ENCODE data around the gene PYGL.
"Not testable (repeated sequence)": the region's sequence is repeated elsewhere in the genome, so short reads cannot be mapped to it uniquely, and the experiment has no call there.

PYGL gene
- 0 to 0.28 reads per million in 2 donors for total RNA-seq

- no peak for DNase-seq
These were observed at the start of gene PYGL for GRCh38 chr14:50943943-50944646. PYGL (minus strand) TSS chr14:50944483; CDS start chr14:50944403, 80 bp downstream.

- DNase-seq, result no peak
These were observed 41.6 kb upstream of the PYGL start for GRCh38 chr14:50985859-50986331.

DNA sequence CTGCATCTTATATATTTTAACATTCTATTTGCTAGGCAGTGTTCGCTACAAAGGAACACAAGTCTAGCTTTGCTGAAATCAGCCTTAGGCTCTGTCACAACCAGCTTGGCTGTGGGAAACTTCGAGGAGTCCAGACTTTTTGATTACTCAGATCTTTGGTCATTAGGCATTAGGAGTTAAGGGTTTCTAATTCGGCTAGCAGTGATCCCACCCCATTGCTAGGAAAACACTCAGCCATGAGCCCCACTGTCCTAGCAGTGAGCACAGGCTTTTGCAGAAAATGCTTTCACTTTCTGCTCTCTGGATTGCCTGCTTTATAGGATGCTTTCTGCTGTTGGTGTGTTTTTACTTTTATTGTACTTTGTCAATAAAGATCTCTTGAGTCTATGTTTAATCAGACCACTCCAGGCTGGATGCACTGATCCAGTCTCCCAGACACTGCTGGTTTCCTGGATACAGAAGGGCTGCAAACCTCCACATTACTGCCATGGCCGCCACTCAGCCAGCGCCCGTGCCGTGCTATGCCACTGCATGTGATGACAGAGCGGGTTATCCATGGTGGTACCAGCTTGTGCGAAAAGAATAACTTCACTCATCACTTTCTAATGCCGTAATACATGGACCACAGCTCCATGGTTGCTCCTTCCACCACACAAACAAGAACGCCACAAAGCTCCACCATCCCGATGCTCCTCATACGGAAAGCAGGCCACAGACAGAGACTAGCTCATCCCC lies 41.0 kb upstream of the PYGL start:
- DNase-seq, result no peak

DNA sequence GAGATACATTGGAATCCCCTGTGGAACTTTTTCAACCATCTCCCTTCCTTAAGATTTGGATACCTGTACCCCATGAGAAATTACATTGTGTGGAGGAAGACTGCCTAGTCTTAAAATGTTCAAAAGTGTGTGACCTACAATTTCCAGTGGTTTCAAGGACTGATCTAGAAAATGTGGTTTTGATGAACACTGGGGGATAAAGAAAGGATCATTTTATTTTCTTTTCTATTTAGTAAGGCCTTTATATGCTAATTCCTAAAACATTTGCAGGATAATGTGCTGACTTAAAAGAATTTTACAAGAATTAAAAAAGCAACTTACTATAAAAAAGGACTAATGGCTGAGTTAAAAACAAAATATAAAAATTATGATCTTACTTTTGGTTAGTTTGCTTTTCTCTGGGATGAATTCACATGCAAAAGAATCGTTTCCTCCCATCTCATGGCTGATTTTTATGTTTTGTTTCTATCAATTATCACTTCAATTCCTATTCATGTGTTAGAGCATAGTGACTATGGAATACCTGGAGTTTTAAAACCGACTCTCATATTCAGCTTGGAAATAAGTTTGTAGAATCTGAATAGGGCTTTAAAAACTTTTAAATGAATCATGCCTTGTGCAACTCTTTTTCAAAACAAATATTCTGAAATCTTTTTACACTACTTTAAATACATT lies 39.9 kb upstream of the PYGL start:
- DNase-seq, result no peak

DNA sequence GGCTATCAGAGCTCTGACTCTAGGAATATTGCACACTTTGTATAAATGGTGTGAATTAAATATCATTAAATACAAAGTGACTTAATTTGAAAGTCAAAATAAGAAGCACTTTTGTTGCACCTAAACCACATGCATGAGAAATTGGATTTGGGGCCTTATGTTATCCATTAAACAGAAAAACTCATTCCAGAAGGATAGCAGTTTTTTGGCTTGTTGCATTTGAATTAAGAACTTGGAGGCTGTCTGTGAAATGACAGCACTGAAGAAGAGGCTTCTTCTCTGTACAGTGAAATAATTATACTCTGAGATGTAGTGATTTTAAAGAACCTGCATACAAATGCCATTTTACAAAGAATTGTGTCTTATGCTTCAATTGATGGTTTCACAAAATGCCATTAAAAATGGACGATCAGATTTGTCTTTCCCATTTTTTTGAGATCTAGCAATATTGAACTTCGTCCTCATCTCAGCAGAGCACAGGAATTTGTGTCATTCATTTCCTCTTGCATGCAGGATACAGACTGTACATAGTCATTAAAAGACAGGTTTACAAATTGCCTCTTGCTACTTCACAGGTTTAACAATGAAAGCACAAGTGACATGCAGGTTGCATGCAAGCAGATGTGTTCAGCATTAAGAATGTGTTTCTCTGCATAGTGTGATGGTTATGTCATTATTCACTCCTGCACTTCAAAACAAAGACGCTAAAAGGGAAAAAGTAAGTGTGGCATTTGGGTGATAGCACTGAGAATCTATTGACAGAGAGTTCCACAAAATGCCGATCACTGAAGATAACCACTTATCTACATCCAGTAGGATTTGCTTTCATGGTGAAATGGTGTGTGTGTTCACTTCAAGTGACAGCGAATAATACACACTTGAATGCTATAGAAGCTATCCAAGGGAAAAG lies 35.9 kb upstream of the PYGL start:
- no peak for DNase-seq

GRCh38 chr14:50978888-50979287 lies 34.6 kb upstream of the PYGL start:
- no peak for DNase-seq

GRCh38 chr14:50978529-50978871 lies 34.2 kb upstream of the PYGL start:
- no peak for DNase-seq

- no peak for DNase-seq
These were observed 33.7 kb upstream of the PYGL start for GRCh38 chr14:50977863-50978528.

DNA sequence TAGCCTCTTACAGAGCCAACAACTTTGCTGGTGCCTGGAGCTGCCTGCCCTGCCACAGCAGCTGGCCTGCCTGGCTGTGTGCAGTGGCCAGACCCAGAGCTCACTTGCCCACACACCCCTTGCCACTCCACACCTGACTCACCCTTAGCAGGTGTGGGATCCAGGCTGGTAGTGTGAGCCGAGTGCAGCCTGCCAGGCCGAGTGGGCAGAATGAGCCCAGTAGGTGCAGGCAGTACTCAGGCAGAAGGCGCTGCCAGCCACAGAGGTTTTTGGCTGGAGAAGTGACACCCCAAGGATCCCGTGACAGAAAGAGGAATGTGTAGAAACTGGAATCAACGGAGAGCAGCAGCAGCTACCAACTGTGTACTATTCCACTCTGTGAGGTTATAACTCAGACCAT lies 29.8 kb upstream of the PYGL start:
- DNase-seq, result no peak

DNA sequence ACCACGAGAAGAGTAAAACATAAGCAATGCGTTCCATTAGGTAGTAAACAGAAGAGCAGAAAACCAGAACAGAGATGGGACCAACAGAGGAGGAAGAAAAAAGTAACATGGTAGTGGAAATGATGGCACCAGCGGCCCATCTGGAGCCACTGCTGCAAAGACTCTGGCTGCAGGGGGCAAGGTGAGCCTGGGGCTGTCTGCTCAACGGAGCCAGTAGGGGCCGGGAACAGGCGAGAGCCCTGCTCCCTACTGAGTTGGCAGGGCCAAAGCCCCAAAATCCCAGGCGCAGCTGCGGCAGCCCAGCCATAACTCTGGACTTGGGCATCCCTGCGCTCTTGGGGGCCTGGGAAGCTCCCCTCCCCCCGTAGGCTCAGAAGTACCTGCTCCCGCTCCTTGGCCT lies 28.5 kb upstream of the PYGL start:
- DNase-seq, result no peak

DNA sequence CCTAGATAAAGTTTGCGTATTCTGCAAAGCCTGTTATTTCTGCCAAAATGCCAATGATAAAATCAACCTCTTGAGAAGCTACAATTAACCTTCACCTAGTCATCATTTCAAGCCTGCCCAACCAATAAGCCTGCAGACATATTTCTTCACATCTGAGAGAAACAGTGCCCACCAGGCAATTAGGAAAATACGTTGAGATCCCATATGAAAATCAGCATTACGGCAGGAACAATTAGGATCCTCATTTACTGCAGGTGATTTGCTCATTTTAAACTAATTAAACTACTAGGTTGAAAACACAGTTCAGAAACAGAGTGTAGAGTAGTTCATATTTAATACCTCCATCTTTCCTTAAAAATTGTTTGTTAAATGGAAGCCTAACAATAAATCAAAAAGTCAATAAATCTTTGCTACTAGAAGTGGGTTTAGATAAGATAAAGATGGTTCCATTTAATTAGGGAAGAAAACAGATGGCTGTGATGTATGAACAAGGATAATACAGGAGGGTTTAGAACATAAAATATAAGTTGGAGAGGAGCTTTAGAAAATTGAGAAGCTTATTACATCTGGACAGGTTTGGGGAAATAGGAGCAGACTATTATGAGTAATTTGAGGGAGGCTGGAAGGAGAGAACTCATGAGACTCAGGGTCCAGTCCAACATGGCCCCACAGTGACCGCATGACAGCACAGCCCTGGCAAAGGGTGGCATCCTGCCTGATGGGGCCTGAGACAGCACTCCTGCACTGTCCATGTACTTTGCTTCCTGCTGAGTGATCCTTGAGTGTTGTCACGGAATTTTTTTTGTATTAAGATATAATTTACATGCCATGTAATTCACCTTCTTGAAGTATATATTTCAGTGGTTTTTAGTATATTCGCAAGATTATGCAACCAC lies 26.9 kb upstream of the PYGL start:
- DNase-seq, result no peak

GRCh38 chr14:50967790-50968189 lies 23.5 kb upstream of the PYGL start:
- no peak for DNase-seq

- DNase-seq, result no peak
These were observed 22.8 kb upstream of the PYGL start for GRCh38 chr14:50967103-50967502.

DNA sequence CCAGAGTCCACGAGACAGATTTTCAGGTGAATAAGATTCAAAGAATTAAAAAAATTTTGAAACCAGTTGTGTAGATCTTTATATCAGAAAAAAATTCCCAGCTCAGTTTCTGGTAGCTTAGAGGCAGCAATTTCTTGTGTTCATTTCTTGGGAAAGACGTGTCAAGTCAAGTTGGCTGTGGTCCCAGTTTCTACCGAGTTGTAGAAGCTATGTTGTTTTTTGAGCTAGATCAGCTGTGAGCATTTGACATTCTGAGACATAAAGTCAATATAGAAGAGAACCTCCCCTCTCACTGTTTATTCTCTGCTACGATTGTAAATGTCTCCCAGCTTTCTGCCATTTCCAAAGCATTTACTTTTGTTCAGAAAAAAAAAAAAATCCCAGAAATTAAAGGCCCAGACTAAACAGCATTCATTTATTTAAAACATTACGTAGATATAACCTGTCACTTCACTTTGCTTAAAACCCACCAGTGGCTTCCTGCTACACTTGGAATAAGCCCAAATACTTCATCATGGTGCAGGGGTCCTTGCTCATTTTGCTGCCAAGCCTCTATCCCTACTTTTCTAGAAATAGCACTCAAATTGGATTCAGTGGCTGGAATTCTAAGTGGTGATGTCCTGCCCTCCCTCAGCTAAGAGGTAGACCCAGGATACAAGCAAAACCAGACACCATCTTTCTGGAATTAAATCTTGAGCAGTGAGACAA lies 20.6 kb upstream of the PYGL start:
- DNase-seq, result no peak

DNA sequence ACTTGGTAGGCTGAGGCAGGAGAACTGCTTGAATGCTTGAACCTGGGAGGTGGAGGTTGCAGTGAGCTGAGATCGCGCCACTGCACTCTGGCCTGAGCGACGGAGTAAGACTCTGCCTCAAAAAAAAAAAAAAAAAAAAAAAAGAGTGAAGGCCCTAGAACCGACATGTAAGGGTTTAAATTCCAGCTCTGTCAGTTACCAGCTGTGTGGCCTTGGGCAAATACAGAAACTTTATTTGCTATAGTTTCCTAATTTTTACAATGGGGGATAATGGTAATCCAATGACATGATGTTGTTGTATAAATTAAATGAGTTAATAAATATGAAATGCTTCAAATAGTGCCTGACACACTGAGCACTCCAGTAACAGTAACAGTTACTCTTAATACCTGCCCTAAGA lies 19.6 kb upstream of the PYGL start:
- no peak for DNase-seq

- DNase-seq, result no peak
These were observed 17.4 kb upstream of the PYGL start for GRCh38 chr14:50961605-50962221.

- DNase-seq, result no peak
These were observed 13.0 kb upstream of the PYGL start for GRCh38 chr14:50957296-50957695.

DNA sequence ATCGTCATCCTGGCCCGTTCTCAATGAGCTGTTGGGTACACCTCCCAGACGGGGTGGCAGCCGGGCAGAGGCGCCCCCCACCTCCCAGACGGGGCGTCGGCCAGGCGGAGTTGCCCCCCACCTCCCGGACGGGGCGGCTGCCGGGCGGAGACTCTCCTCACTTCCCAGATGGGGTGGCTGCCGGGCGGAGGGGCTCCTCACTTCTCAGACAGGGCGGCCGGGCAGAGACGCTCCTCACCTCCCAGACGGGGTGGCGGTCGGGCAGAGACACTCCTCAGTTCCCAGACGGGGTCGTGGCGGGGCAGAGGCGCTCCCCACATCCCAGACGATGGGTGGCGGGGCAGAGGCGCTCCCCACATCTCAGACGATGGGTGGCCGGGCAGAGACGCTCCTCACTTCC lies 12.1 kb upstream of the PYGL start:
- not testable (repeated sequence) for DNase-seq

DNA sequence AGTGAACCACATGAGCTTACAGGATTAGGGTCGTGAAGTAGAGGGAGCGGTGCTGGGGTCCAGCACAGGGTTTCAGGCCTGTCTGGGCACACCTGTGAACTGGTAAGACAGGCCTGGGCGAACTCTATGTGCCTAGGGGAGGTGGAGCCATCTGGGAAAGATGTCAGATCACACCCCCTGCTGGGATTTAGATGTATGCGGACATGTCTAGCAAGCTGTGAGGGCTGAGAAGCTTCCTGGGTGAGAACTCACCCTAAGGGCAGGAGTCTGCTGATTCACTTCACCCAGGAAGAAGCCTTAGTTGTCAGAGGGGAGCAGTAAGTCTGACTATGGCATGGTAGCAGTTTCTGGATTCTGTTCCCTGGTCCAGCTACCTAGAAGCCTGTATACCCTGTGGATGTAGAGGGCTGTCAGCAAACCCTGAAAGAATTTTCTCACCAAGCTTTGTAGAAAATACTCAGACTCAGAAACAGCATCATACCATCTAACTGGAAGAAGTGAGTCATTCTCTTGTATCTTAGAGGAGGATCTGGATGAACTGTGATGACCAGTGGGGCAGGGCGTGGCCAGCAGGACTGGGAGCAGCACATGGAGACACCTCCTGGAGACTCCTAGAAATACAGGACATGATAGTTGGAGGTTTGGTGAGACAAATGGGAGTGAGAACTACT lies 11.2 kb upstream of the PYGL start:
- DNase-seq, result no peak
